HG03342 (cell line): Measurements from ENCODE around the gene FAM72B.
"Not testable (repeated sequence)": the region's sequence is repeated elsewhere in the genome, so short reads cannot be mapped to it uniquely, and the experiment has no call there.

Source experiments
- ATAC-seq: cut with Tn5 transposase; IDR thresholded peaks from one replicate; pipeline ENCODE4 v1.9.1; 2021; ENCODE audit warnings: mild to moderate bottlenecking, moderate library complexity; ENCODE audit not compliant: unreplicated experiment

The FAM72B gene

GRCh38 chr1:121200985-121201981 is 17.1 kb upstream of the FAM72B start:
- not testable (repeated sequence) for ATAC-seq

GRCh38 chr1:121200232-121200631 is 16.1 kb upstream of the FAM72B start:
- ATAC-seq: not testable (repeated sequence)

- not testable (repeated sequence) for ATAC-seq
Measured at GRCh38 chr1:121199763-121200162, 15.6 kb upstream of the FAM72B start.

- ATAC-seq: not testable (repeated sequence)
Measured at GRCh38 chr1:121197095-121197882, 13.1 kb upstream of the FAM72B start.

- ATAC-seq: not testable (repeated sequence)
Measured at GRCh38 chr1:121192512-121192911, 8.4 kb upstream of the FAM72B start.

- ATAC-seq: not testable (repeated sequence)
Measured at GRCh38 chr1:121187914-121188313, 3.8 kb upstream of the FAM72B start.

GRCh38 chr1:121186191-121186590 is 2.1 kb upstream of the FAM72B start:
- ATAC-seq: not testable (repeated sequence)

GRCh38 chr1:121185140-121185708 is 1.1 kb upstream of the FAM72B start:
- ATAC-seq: not testable (repeated sequence)

- not testable (repeated sequence) for ATAC-seq
Measured at GRCh38 chr1:121183867-121184266, 273 bp downstream of the FAM72B start.

GRCh38 chr1:121178197-121178596 is 5.9 kb downstream of the FAM72B start:
- ATAC-seq: not testable (repeated sequence)

- not testable (repeated sequence) for ATAC-seq
Measured at GRCh38 chr1:121176649-121177048, 7.5 kb downstream of the FAM72B start.

- not testable (repeated sequence) for ATAC-seq
Measured at GRCh38 chr1:121168152-121168668, 15.9 kb downstream of the FAM72B start.

- ATAC-seq: not testable (repeated sequence)
Measured at GRCh38 chr1:121167225-121167738, 16.9 kb downstream of the FAM72B start.

- ATAC-seq: not testable (repeated sequence)
Measured at GRCh38 chr1:121165296-121165695, 18.8 kb downstream of the FAM72B start.

- not testable (repeated sequence) for ATAC-seq
Measured at GRCh38 chr1:121163850-121164757, 20.0 kb downstream of the FAM72B start.

GRCh38 chr1:121161199-121161901 is 22.8 kb downstream of the FAM72B start:
- ATAC-seq: not testable (repeated sequence)

- not testable (repeated sequence) for ATAC-seq
Measured at GRCh38 chr1:121160118-121160517, 24.0 kb downstream of the FAM72B start.

GRCh38 chr1:121157609-121158008 is 26.5 kb downstream of the FAM72B start:
- not testable (repeated sequence) for ATAC-seq
